ENCODE results near the gene CMIP. TPM values are rescaled to one million over a fixed set of nuclear protein-coding genes. Genes with fewer than 3 reads are reported as not detected.
A peak's percentile ranks its signal among the peaks of the same experiment; 100 is the strongest.

CMIP gene
- total RNA-seq, 3 donors from 2014 or later = 73.3 to 127 (median 79.8) TPM

DNA sequence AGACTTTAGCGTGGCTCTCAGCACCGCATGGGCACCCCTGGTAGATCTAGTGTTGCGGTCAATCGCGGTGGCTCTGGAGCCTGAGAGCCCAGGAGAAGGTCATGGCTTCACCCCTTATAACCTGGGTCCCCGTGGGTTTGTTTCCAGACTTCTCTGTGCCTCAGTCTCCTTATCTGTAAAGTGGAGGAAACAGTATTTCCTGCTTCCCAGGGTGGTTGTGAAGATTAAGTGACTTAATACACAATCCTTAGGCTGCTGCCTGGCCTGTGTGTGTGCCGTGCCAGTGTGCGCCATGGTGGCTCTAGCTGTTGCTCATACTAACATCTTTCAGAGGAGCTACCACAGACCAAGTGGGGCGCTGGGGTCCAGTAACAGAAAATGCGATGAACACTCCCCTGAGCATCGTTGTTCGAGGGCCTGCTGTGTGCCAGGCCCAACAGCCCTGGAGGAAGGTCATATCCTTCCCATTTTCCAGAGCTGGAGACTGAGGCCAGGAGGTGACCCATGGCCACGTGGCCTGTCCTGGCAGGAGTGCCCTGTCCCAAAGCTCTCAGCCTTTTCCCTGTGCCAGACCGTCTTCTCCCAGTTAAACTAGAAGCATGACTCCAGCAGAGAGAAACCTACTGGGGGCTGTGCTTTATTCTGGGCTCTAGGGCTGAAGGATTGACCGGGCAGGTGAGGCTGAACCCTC, 70.1 kb downstream of the CMIP start:
- Histone ChIP-seq H3K4me1 (ENCODE audit: low read depth) (peaks cover 17% of the 10 kb centered on the region), H3K36me3 (ENCODE audit: low read depth) (no peaks in the 10 kb centered on the region), H3K9me3 (no peaks in the 10 kb centered on the region), H3K4me3 (no peak overlapping the region)
- intact Hi-C loops (cut with DNase I, micrococcal nuclease) = no loop called here
- ATAC-seq (no peak), DNase-seq (peak in 1 of 3 donors; percentile 34)
- TF ChIP-seq, protein P1, sequence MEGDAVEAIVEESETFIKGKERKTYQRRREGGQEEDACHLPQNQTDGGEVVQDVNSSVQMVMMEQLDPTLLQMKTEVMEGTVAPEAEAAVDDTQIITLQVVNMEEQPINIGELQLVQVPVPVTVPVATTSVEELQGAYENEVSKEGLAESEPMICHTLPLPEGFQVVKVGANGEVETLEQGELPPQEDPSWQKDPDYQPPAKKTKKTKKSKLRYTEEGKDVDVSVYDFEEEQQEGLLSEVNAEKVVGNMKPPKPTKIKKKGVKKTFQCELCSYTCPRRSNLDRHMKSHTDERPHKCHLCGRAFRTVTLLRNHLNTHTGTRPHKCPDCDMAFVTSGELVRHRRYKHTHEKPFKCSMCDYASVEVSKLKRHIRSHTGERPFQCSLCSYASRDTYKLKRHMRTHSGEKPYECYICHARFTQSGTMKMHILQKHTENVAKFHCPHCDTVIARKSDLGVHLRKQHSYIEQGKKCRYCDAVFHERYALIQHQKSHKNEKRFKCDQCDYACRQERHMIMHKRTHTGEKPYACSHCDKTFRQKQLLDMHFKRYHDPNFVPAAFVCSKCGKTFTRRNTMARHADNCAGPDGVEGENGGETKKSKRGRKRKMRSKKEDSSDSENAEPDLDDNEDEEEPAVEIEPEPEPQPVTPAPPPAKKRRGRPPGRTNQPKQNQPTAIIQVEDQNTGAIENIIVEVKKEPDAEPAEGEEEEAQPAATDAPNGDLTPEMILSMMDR (IDR thresholded peaks at IDR 0.05) = no peak

DNA sequence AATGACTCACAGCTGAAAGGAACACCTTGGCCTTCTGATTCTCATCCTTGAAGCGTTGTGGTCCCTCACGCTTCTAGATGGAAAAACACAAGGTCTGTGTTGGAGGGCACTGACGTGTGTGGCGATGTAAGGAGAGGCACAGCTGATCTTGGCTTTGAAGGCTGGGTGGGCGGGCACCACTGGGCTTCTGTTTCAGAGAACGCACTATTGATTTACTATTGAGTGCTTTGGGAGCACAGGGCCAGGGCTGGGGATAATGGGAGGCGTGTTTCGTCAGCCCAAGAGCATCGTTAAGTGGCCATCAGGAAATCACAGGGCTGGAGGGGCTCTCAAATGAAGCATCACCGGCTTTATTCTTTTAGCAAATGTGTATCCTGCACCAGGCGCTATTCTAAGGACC, 70.7 kb downstream of the CMIP start:
- H3K9me3 ChIP-seq = no peaks in the 10 kb centered on the region
- ATAC-seq = no peak
- intact Hi-C loops (cut with DNase I, micrococcal nuclease) = no loop called here
- DNase-seq = peak in 1 of 3 donors; percentile 22
- H3K36me3 ChIP-seq (ENCODE audit: low read depth) = no peaks in the 10 kb centered on the region
- no peak overlapping the region for H3K4me3 ChIP-seq
- TF ChIP-seq, protein P1 (IDR thresholded peaks at IDR 0.05) = no peak
- peaks cover 17% of the 10 kb centered on the region for H3K4me1 ChIP-seq (ENCODE audit: low read depth)

DNA sequence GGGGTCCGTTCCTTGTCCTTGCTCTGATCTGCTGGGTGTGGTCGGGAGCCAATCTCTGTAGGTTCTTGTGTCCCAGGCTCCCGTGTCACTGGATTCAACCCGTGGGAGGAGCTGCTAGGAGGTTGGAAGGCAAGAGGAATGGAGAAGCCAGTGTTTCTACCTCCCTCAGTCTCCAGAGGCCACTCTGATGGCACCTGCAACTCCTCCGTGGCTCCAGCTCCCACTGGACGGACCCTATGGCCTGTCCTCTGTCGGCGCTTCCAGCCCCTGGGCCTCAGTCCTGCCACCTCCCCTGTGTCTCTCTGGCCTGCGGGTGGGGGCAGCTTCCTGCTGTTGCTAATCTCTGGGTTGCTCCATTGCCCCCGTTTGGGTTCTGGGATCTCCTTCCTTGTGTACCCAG, 71.1 kb downstream of the CMIP start:
- peak in 1 of 3 donors; percentile 38 for DNase-seq
- intact Hi-C loops (cut with DNase I, micrococcal nuclease) = no loop called here
- H3K9me3 ChIP-seq = no peaks in the 10 kb centered on the region
- TF ChIP-seq, protein P1 (IDR thresholded peaks at IDR 0.05) = no peak
- no peak for ATAC-seq
- peaks cover 17% of the 10 kb centered on the region for H3K4me1 ChIP-seq (ENCODE audit: low read depth)
- no peak overlapping the region for H3K4me3 ChIP-seq
- no peaks in the 10 kb centered on the region for H3K36me3 ChIP-seq (ENCODE audit: low read depth)

DNA sequence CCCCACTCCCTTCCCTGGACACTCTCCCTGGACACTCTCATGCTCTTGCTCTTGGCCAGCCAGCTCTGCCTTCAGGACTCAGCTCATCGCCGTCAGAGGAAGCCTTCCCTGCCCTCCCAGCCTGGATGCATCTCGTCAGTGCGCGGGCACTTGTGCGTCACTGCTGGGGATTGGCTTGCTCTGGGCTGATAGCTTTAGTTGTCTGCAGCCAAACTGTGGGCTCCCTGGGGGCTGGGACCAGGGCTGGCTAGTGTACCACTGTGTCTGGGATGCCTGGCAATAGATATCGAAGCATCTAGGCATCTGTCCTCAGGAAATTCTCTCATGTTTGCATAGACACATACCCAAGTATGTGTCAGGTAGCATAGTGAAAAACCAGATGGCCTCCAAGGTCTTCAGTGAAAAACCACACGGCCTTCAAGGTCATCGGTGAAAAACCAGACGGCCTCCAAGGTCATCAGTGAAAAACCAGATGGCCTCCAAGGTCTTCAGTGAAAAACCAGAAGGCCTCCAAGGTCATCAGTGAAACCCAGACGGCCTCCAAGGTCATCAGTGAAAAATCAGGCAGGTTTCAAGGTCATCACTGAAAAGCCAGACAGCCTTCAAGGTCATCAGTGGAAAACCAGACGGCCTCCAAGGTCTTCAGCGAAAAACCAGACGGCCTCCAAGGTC, 72.0 kb downstream of the CMIP start:
- peaks cover 17% of the 10 kb centered on the region for H3K4me1 ChIP-seq (ENCODE audit: low read depth)
- DNase-seq (peak in 1 of 3 donors; percentile 49), ATAC-seq (no peak)
- no peaks in the 10 kb centered on the region for H3K36me3 ChIP-seq (ENCODE audit: low read depth)
- TF ChIP-seq, protein P1 (IDR thresholded peaks at IDR 0.05) = no peak
- no peaks in the 10 kb centered on the region for H3K9me3 ChIP-seq
- intact Hi-C loops (cut with DNase I, micrococcal nuclease) = no loop called here
- H3K4me3 ChIP-seq = no peak overlapping the region

DNA sequence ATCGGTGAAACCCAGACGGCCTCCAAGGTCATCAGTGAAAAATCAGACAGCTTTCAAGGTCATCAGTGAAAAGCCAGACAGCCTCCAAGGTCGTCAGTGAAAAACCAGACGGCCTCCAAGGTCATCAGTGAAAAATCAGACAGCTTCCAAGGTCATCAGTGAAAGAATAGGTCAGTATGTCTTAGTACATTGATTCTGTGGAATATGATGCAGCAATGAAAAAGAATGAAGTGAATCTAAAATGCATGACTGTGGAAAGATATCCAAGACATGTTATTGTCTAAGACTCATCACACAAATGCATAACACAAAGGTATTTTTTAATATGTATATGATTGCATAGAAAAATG, 72.5 kb downstream of the CMIP start:
- Histone ChIP-seq H3K4me3 (no peak overlapping the region), H3K36me3 (ENCODE audit: low read depth) (no peaks in the 10 kb centered on the region), H3K9me3 (no peaks in the 10 kb centered on the region), H3K4me1 (ENCODE audit: low read depth) (peaks cover 18% of the 10 kb centered on the region)
- TF ChIP-seq, protein P1 (IDR thresholded peaks at IDR 0.05) = no peak
- intact Hi-C loops (cut with DNase I, micrococcal nuclease) = no loop called here
- no peak for ATAC-seq
- no peak for DNase-seq

Data from mucosa of descending colon (tissue), 3 donors.